Measurements from ENCODE around the gene ZBTB20. TPM values are rescaled to one million over a fixed set of nuclear protein-coding genes. Genes with fewer than 3 reads are reported as not detected.

Gene ZBTB20
- total RNA-seq, 5 donors from 2014 or later (not counting 1 experiment from before 2014, with no cell fraction given) = 43.1 to 80.7 (median 48.4) TPM

DNA sequence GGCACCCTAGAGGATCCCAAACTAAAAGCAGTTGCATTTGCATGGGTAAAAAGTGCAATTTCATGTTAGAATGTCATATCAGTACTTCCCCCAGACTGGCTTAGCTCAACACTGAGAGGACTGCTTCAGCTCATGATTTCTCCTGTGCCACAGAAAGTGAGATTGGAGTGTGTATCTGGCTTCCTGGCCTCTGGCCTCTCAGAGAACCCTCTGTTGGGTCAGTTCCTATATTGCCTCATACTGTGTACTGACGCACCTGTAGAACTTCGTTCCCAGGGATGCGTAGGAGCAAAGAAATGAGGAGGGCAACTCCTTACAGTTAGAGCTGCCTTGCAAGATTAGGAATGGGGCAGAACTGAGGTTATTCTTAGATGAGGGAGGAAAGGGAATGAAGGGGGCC is 512.5 kb downstream of the ZBTB20 start:
- no peak overlapping the region for H3K27ac Mint-ChIP-seq
- DNase-seq (no peak), ATAC-seq (replicated peaks in 1 of 4) (no peak)
- no peak overlapping the region for H3K27ac ChIP-seq (ENCODE audit: low read length)
- no peak overlapping the region for H3K4me3 ChIP-seq (ENCODE audit: control insufficient read depth in 1 of 2, extremely low read depth in 1 of 2, low read length in 1 of 2)
- H3K36me3 ChIP-seq (ENCODE audit: control insufficient read depth in 2 of 2, extremely low read depth in 1 of 2, insufficient read depth in 1 of 2, low read length in 1 of 2) = peaks cover 0 to 4% of the 10 kb centered on the region in 2 donors
- H3K36me3 Mint-ChIP-seq = peaks cover 41% of the 10 kb centered on the region
- no peaks in the 10 kb centered on the region for H3K27me3 Mint-ChIP-seq
- H3K27me3 ChIP-seq (replicated peaks in 1 of 2; ENCODE audit: control insufficient read depth in 2 of 2, extremely low read depth in 1 of 2, insufficient read depth in 2 of 2, low read length in 1 of 2) = no peaks in the 10 kb centered on the region
- no peak overlapping the region for H3K4me3 Mint-ChIP-seq
- POLR2A ChIA-PET = no interaction called here
- peaks cover 4% of the 10 kb centered on the region for H3K9me3 ChIP-seq
- H3K4me1 ChIP-seq (ENCODE audit: control insufficient read depth in 1 of 2, extremely low read depth in 1 of 2, insufficient read depth in 2 of 2, low read length in 2 of 2) = no peaks in the 10 kb centered on the region
- CTCF ChIA-PET = no interaction called here
- peaks cover 0 to 2% (median 0%) of the 10 kb centered on the region in 3 donors for H3K4me1 Mint-ChIP-seq
- peaks cover 14 to 30% (median 21%) of the 10 kb centered on the region in 3 donors for H3K9me3 Mint-ChIP-seq
- 100% methylated on average over 3 of the region's 3 CpGs for WGBS (ENCODE audit: insufficient coverage)

DNA sequence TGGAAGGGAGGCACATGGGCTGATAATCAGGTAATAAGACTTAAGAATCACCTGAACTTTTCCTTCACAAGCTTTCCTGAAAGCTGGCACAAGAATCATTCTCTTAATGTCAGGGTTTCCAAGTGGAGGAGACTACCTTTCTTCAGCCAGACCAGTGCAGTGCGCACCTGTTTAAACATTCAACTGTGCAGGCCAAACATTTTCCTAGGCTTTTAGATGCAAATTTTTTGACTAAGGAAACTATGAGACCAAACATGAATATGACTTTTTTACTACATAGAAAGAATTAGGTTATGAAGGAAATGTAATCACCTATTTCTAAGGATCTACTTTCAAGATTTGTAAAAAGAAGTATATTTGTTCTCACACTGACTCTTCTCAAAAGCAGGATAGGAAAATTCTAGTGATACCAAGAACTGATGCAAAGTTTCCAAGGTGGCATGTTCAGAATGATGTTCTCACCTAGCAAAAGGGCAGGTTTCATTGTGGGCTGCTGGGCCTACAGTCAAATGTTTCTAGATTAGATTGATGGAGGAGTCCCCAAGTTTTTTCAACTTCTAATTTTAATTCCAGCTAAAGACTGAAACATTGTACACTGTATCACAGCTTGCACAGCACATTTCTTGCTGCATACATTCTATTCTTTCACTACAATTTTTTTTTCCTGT is 514.2 kb downstream of the ZBTB20 start:
- peaks cover 0 to 2% (median 0%) of the 10 kb centered on the region in 3 donors for H3K4me1 Mint-ChIP-seq
- POLR2A ChIA-PET = no interaction called here
- peaks cover 4% of the 10 kb centered on the region for H3K9me3 ChIP-seq
- ATAC-seq (replicated peaks in 1 of 4) (no peak), DNase-seq (no peak)
- no peaks in the 10 kb centered on the region for H3K27me3 ChIP-seq (replicated peaks in 1 of 2; ENCODE audit: control insufficient read depth in 2 of 2, extremely low read depth in 1 of 2, insufficient read depth in 2 of 2, low read length in 1 of 2)
- no peaks in the 10 kb centered on the region for H3K27me3 Mint-ChIP-seq
- H3K4me3 Mint-ChIP-seq = no peak overlapping the region
- H3K4me3 ChIP-seq (ENCODE audit: control insufficient read depth in 1 of 2, extremely low read depth in 1 of 2, low read length in 1 of 2) = no peak overlapping the region
- no peak overlapping the region for H3K27ac Mint-ChIP-seq
- H3K9me3 Mint-ChIP-seq = peaks cover 14 to 24% (median 19%) of the 10 kb centered on the region in 3 donors
- H3K4me1 ChIP-seq (ENCODE audit: control insufficient read depth in 1 of 2, extremely low read depth in 1 of 2, insufficient read depth in 2 of 2, low read length in 2 of 2) = no peaks in the 10 kb centered on the region
- H3K27ac ChIP-seq (ENCODE audit: low read length) = no peak overlapping the region
- H3K36me3 ChIP-seq (ENCODE audit: control insufficient read depth in 2 of 2, extremely low read depth in 1 of 2, insufficient read depth in 1 of 2, low read length in 1 of 2) = peaks cover 0 to 4% of the 10 kb centered on the region in 2 donors
- H3K36me3 Mint-ChIP-seq = peaks cover 33% of the 10 kb centered on the region
- no CpG with 5 or more reads among the region's 1 CpG for WGBS (ENCODE audit: insufficient coverage)
- CTCF ChIA-PET = no interaction called here

DNA sequence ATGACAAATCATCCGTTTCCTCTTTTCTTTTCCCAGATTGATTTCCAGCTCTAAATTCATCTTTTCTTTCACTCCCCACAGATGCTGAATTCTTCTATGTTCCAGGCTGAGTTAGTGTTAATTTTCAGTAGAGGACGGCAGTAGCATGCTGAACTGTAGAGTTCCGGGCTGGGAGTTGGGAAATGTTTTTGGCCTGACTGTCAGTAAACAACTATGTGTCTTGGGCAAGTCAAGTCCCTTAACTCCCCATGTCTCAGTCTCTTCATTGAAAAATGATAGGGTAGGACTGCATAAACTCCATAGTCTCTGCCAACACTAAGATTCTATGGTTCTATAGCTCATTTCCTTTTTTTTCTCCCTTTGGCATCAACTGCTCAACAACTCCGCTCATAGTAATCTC is 519.3 kb downstream of the ZBTB20 start:
- Histone ChIP-seq H3K36me3 (ENCODE audit: control insufficient read depth in 2 of 2, extremely low read depth in 1 of 2, insufficient read depth in 1 of 2, low read length in 1 of 2) (peaks cover 4 to 5% of the 10 kb centered on the region in 2 donors), H3K4me1 (ENCODE audit: control insufficient read depth in 1 of 2, extremely low read depth in 1 of 2, insufficient read depth in 2 of 2, low read length in 2 of 2) (no peaks in the 10 kb centered on the region), H3K27me3 (replicated peaks in 1 of 2; ENCODE audit: control insufficient read depth in 2 of 2, extremely low read depth in 1 of 2, insufficient read depth in 2 of 2, low read length in 1 of 2) (no peaks in the 10 kb centered on the region), H3K9me3 (no peaks in the 10 kb centered on the region), H3K27ac (ENCODE audit: low read length) (no peak overlapping the region), H3K4me3 (ENCODE audit: control insufficient read depth in 1 of 2, extremely low read depth in 1 of 2, low read length in 1 of 2) (no peak overlapping the region)
- CTCF ChIA-PET = interaction anchor here in 1 of 2 donors (0.5 kb wide), 1 partner anchor 453 kb away, joined by 4 read pairs; no protein-coding TSS in a partner anchor
- Mint-ChIP-seq H3K27me3 (no peaks in the 10 kb centered on the region), H3K27ac (no peak overlapping the region), H3K9me3 (no peaks in the 10 kb centered on the region), H3K4me1 (peaks cover 0 to 6% (median 0%) of the 10 kb centered on the region in 3 donors), H3K4me3 (no peak overlapping the region), H3K36me3 (peaks cover 31% of the 10 kb centered on the region)
- no peak for ATAC-seq (replicated peaks in 1 of 4)
- WGBS (ENCODE audit: insufficient coverage) = no CpG with 5 or more reads among the region's 4 CpGs
- no peak for DNase-seq
- POLR2A ChIA-PET = interaction anchor here in 1 of 2 donors (0.7 kb wide), 1 partner anchor 469 kb away, joined by 3 read pairs; no protein-coding TSS in a partner anchor

GRCh38 chr3:114626751-114627150 is 520.3 kb downstream of the ZBTB20 start:
- WGBS (ENCODE audit: insufficient coverage) = 97% methylated on average over 3 of the region's 4 CpGs
- H3K4me3 Mint-ChIP-seq = no peak overlapping the region
- H3K4me3 ChIP-seq (ENCODE audit: control insufficient read depth in 1 of 2, extremely low read depth in 1 of 2, low read length in 1 of 2) = no peak overlapping the region
- H3K9me3 Mint-ChIP-seq = no peaks in the 10 kb centered on the region
- no peak overlapping the region for H3K27ac ChIP-seq (ENCODE audit: low read length)
- no peaks in the 10 kb centered on the region for H3K9me3 ChIP-seq
- H3K27me3 ChIP-seq (replicated peaks in 1 of 2; ENCODE audit: control insufficient read depth in 2 of 2, extremely low read depth in 1 of 2, insufficient read depth in 2 of 2, low read length in 1 of 2) = no peaks in the 10 kb centered on the region
- ATAC-seq (replicated peaks in 1 of 4) (no peak), DNase-seq (no peak)
- CTCF ChIA-PET = no interaction called here
- H3K36me3 Mint-ChIP-seq = peaks cover 33% of the 10 kb centered on the region
- peaks cover 0 to 5% of the 10 kb centered on the region in 2 donors for H3K36me3 ChIP-seq (ENCODE audit: control insufficient read depth in 2 of 2, extremely low read depth in 1 of 2, insufficient read depth in 1 of 2, low read length in 1 of 2)
- peaks cover 0 to 6% (median 0%) of the 10 kb centered on the region in 3 donors for H3K4me1 Mint-ChIP-seq
- no peaks in the 10 kb centered on the region for H3K4me1 ChIP-seq (ENCODE audit: control insufficient read depth in 1 of 2, extremely low read depth in 1 of 2, insufficient read depth in 2 of 2, low read length in 2 of 2)
- H3K27ac Mint-ChIP-seq = no peak overlapping the region
- no peaks in the 10 kb centered on the region for H3K27me3 Mint-ChIP-seq
- POLR2A ChIA-PET = no interaction called here

DNA sequence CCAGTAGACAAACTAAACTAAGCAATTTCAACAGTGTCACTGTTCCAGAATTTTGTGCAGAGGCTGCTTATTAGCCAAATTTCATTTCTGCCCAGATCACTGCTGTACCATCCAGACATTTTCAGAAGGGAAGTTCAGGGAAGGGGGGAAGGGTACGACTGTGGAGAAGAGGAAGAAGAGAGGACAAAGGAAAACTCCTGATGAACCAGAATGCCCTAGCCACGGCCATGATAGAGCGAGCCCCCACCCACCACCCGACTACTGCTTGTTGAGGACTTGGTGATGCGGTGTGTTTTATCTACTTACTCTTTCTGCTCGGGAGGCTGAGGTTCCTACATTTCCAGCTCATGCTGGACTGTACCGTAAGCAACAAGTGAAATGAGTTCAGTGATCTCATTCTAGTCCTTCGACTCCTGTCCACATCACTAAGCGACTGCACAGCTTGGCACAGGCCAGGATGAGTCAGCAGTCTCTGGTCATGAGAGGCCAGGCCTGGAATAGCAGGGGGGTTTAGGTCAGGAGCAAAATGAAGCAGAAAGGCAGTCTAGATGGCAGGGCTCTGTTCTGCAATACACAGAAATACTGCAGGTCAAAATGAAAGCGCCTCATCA is 522.4 kb downstream of the ZBTB20 start:
- H3K4me1 Mint-ChIP-seq = peaks cover 0 to 6% (median 0%) of the 10 kb centered on the region in 3 donors
- 92% methylated on average over 5 of the region's 10 CpGs for WGBS (ENCODE audit: insufficient coverage)
- POLR2A ChIA-PET = no interaction called here

GRCh38 chr3:114624047-114624445 is 523.0 kb downstream of the ZBTB20 start:
- ChIA-PET CTCF (interaction anchor here in 1 of 2 donors (0.7 kb wide), 1 partner anchor 23 kb away, joined by 3 read pairs; no protein-coding TSS in a partner anchor), POLR2A (no interaction called here)
- ATAC-seq (replicated peaks in 1 of 4) (no peak), DNase-seq (no peak)
- 100% methylated on average over 1 of the region's 6 CpGs for WGBS (ENCODE audit: insufficient coverage)
- Mint-ChIP-seq H3K27ac (no peak overlapping the region), H3K27me3 (no peaks in the 10 kb centered on the region), H3K9me3 (no peaks in the 10 kb centered on the region), H3K4me1 (peaks cover 0 to 6% (median 0%) of the 10 kb centered on the region in 3 donors), H3K4me3 (no peak overlapping the region), H3K36me3 (peaks cover 39% of the 10 kb centered on the region)
- no peaks in the 10 kb centered on the region for H3K9me3 ChIP-seq
- no peaks in the 10 kb centered on the region for H3K27me3 ChIP-seq (replicated peaks in 1 of 2; ENCODE audit: control insufficient read depth in 2 of 2, extremely low read depth in 1 of 2, insufficient read depth in 2 of 2, low read length in 1 of 2)
- H3K4me3 ChIP-seq (ENCODE audit: control insufficient read depth in 1 of 2, extremely low read depth in 1 of 2, low read length in 1 of 2) = no peak overlapping the region
- no peaks in the 10 kb centered on the region for H3K4me1 ChIP-seq (ENCODE audit: control insufficient read depth in 1 of 2, extremely low read depth in 1 of 2, insufficient read depth in 2 of 2, low read length in 2 of 2)
- peaks cover 0 to 5% of the 10 kb centered on the region in 2 donors for H3K36me3 ChIP-seq (ENCODE audit: control insufficient read depth in 2 of 2, extremely low read depth in 1 of 2, insufficient read depth in 1 of 2, low read length in 1 of 2)
- no peak overlapping the region for H3K27ac ChIP-seq (ENCODE audit: low read length)

More for the DNA sequence above, 522.4 kb downstream of the ZBTB20 start:
- peaks cover 0 to 5% of the 10 kb centered on the region in 2 donors for H3K36me3 ChIP-seq (ENCODE audit: control insufficient read depth in 2 of 2, extremely low read depth in 1 of 2, insufficient read depth in 1 of 2, low read length in 1 of 2)
- ATAC-seq (replicated peaks in 1 of 4) (no peak), DNase-seq (no peak)
- peaks cover 39% of the 10 kb centered on the region for H3K36me3 Mint-ChIP-seq
- H3K27ac Mint-ChIP-seq = no peak overlapping the region
- no peak overlapping the region for H3K4me3 Mint-ChIP-seq
- no peak overlapping the region for H3K4me3 ChIP-seq (ENCODE audit: control insufficient read depth in 1 of 2, extremely low read depth in 1 of 2, low read length in 1 of 2)
- H3K9me3 ChIP-seq = no peaks in the 10 kb centered on the region
- H3K27me3 Mint-ChIP-seq = no peaks in the 10 kb centered on the region
- no peaks in the 10 kb centered on the region for H3K27me3 ChIP-seq (replicated peaks in 1 of 2; ENCODE audit: control insufficient read depth in 2 of 2, extremely low read depth in 1 of 2, insufficient read depth in 2 of 2, low read length in 1 of 2)
- no peak overlapping the region for H3K27ac ChIP-seq (ENCODE audit: low read length)
- no peaks in the 10 kb centered on the region for H3K9me3 Mint-ChIP-seq
- H3K4me1 ChIP-seq (ENCODE audit: control insufficient read depth in 1 of 2, extremely low read depth in 1 of 2, insufficient read depth in 2 of 2, low read length in 2 of 2) = no peaks in the 10 kb centered on the region
- CTCF ChIA-PET = no interaction called here

Data from T-cell (primary cell).